Gastroesophageal sphincter (tissue), 3 donors: ENCODE results near the gene ASPG.
A peak's percentile ranks its signal among the peaks of the same experiment; 100 is the strongest.

Experiments
- CTCF ChIP-seq, 4 experiments: fragments of 200-600 bp in 2 of 4; fragments of 450-650 bp in 2 of 4; sonication (generic) in 1 of 4; IDR thresholded peaks; one replicate each; pipeline ENCODE4 v1.5.1; 2017 to 2019; ENCODE audit warnings: antibody characterized with exemption in 4 of 4, mild to moderate bottlenecking in 2 of 4, moderate library complexity in 2 of 4
- EP300 ChIP-seq: sonication (generic); formaldehyde crosslinking; IDR thresholded peaks from one replicate; pipeline ENCODE4 v1.6.1; 2017; ENCODE audit warnings: antibody characterized with exemption, mild to moderate bottlenecking
- POLR2A ChIP-seq, 2 donors: fragments of 450-650 bp; IDR thresholded peaks; one replicate each; pipeline ENCODE4 v1.6.1; 2017; ENCODE audit warnings: antibody characterized with exemption in 2 of 2, mild to moderate bottlenecking in 2 of 2, moderate library complexity in 1 of 2
- POLR2AphosphoS5 ChIP-seq: sonication (generic); formaldehyde crosslinking; IDR thresholded peaks from one replicate; pipeline ENCODE4 v1.6.1; 2017; ENCODE audit warnings: antibody characterized with exemption

- TF ChIP-seq CTCF (IDR thresholded peaks at IDR 0.05) = peak in 3 of 4 experiments; percentile 96 to 98 (median 97)
- no peak for TF ChIP-seq POLR2A (IDR thresholded peaks at IDR 0.05)
- TF ChIP-seq EP300 = no peak
- TF ChIP-seq POLR2AphosphoS5 = no peak
Observed at GRCh38 chr14:104078031-104078455, 7.5 kb upstream of the ASPG start.
